Measurements from ENCODE around the gene RBM19. TPM values are rescaled to one million over a fixed set of nuclear protein-coding genes. Genes with fewer than 3 reads are reported as not detected.

RBM19 gene
- total and polyA plus RNA-seq, 9 donors, result 11.6 to 44.0 (median 33.9) TPM

GRCh38 chr12:113954547-113954946 lies 11.6 kb downstream of the RBM19 start:
- Histone ChIP-seq H3K27me3 (no peaks in the 10 kb centered on the region), H3K9me3 (no peaks in the 10 kb centered on the region), H3K4me1 (ENCODE audit: insufficient read depth) (no peaks in the 10 kb centered on the region), H3K4me3 (no peak overlapping the region), H3K27ac (no peak overlapping the region), H3K36me3 (no peaks in the 10 kb centered on the region)
- 91 to 97% (median 94%) methylated on average over 4 of the region's 4 CpGs for WGBS, 3 donors
- intact Hi-C loops (cut with DNase I), result no loop called here
- DNase-seq, result no peak
- TF ChIP-seq CTCF (IDR thresholded peaks at IDR 0.05), result no peak
- TF ChIP-seq EP300 (IDR thresholded peaks at IDR 0.05), result no peak
- no peak for TF ChIP-seq POLR2A (IDR thresholded peaks at IDR 0.05)

DNA sequence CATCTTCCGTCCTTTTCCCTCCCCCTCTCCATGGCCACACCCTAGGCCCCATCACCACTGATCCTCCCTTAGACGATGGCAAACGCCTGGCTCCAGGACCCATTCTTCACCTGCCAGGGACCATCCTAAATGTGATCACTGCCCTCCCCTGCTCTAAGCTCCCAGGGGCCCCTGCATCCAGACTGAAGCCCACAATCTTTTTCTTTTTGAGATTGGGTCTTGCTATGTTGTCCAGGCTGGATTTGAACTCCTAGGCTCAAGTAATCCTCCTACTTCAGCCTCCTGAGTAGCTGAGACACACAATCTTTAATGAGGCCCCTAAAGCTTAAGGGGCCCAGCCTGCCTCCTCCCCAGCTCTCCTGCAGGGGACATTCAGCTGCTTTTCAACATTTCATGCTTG lies 15.3 kb downstream of the RBM19 start:
- Histone ChIP-seq H3K36me3 (no peaks in the 10 kb centered on the region), H3K27ac (no peak overlapping the region), H3K4me1 (ENCODE audit: insufficient read depth) (no peaks in the 10 kb centered on the region), H3K9me3 (no peaks in the 10 kb centered on the region), H3K4me3 (no peak overlapping the region), H3K27me3 (no peaks in the 10 kb centered on the region)
- no peak for DNase-seq
- intact Hi-C loops (cut with DNase I), result no loop called here
- no peak for TF ChIP-seq CTCF (IDR thresholded peaks at IDR 0.05)
- WGBS, 3 donors, result 72 to 87% (median 74%) methylated on average over 3 of the region's 3 CpGs

GRCh38 chr12:113949321-113950305 lies 16.5 kb downstream of the RBM19 start:
- no peak for DNase-seq
- 86 to 94% (median 89%) methylated on average over 10 of the region's 10 CpGs for WGBS, 3 donors
- Histone ChIP-seq H3K4me1 (ENCODE audit: insufficient read depth) (no peaks in the 10 kb centered on the region), H3K27me3 (no peaks in the 10 kb centered on the region), H3K36me3 (no peaks in the 10 kb centered on the region), H3K27ac (no peak overlapping the region), H3K9me3 (no peaks in the 10 kb centered on the region), H3K4me3 (no peak overlapping the region)
- intact Hi-C loops (cut with DNase I), result no loop called here
- no peak for TF ChIP-seq EP300 (IDR thresholded peaks at IDR 0.05)
- TF ChIP-seq CTCF (IDR thresholded peaks at IDR 0.05), result no peak
- no peak for TF ChIP-seq POLR2A (IDR thresholded peaks at IDR 0.05)

GRCh38 chr12:113948151-113948914 lies 17.8 kb downstream of the RBM19 start:
- H3K36me3 ChIP-seq, result no peaks in the 10 kb centered on the region
- intact Hi-C loops (cut with DNase I), result no loop called here
- WGBS, 3 donors, result 89 to 91% (median 89%) methylated on average over 17 of the region's 17 CpGs

More at GRCh38 chr12:113948151-113948914, 17.8 kb downstream of the RBM19 start:
- no peak overlapping the region for H3K4me3 ChIP-seq
- H3K9me3 ChIP-seq, result no peaks in the 10 kb centered on the region
- no peaks in the 10 kb centered on the region for H3K4me1 ChIP-seq (ENCODE audit: insufficient read depth)
- no peaks in the 10 kb centered on the region for H3K27me3 ChIP-seq
- no peak for DNase-seq
- no peak for TF ChIP-seq POLR2A (IDR thresholded peaks at IDR 0.05)
- no peak overlapping the region for H3K27ac ChIP-seq
